Measurements from ENCODE around the gene PTGDR.

The PTGDR gene

DNA sequence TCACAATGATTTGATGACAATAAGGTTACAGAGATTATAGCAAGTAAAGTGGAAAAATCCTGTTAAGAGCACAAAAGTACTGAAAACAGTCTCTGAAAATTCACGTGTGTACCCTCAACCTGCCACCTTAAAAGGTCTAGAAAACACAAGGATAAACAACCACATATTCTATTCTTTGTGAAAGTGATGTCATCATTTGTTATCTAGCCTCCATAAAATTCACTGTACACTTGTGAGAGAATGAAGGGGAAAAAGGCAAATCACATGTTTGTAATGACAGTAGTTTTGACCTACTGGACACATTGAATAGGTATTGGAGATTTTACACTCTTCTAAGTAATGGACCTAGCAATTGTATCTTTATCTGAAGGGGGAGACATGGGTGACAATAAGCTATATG, 4.0 kb downstream of the PTGDR start:
- H3K36me3 ChIP-seq (ENCODE audit: control insufficient read depth, insufficient read depth, low read length), result no peaks in the 10 kb centered on the region
- H3K4me3 ChIP-seq (replicated peaks; ENCODE audit: low read depth, low read length), result no peak overlapping the region
- DNase-seq (ENCODE audit: extremely low read depth, insufficient read length), result no peak
- H3K27me3 ChIP-seq (replicated peaks; ENCODE audit: control insufficient read depth, insufficient read depth, low read length), result peaks cover 2% of the 10 kb centered on the region; the same call in 1 of the 2 replicates
- TF ChIP-seq, protein P1, sequence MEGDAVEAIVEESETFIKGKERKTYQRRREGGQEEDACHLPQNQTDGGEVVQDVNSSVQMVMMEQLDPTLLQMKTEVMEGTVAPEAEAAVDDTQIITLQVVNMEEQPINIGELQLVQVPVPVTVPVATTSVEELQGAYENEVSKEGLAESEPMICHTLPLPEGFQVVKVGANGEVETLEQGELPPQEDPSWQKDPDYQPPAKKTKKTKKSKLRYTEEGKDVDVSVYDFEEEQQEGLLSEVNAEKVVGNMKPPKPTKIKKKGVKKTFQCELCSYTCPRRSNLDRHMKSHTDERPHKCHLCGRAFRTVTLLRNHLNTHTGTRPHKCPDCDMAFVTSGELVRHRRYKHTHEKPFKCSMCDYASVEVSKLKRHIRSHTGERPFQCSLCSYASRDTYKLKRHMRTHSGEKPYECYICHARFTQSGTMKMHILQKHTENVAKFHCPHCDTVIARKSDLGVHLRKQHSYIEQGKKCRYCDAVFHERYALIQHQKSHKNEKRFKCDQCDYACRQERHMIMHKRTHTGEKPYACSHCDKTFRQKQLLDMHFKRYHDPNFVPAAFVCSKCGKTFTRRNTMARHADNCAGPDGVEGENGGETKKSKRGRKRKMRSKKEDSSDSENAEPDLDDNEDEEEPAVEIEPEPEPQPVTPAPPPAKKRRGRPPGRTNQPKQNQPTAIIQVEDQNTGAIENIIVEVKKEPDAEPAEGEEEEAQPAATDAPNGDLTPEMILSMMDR (IDR thresholded peaks at IDR 0.05; ENCODE audit: insufficient read depth, low read length, poor library complexity, severe bottlenecking), result no peak

DNA sequence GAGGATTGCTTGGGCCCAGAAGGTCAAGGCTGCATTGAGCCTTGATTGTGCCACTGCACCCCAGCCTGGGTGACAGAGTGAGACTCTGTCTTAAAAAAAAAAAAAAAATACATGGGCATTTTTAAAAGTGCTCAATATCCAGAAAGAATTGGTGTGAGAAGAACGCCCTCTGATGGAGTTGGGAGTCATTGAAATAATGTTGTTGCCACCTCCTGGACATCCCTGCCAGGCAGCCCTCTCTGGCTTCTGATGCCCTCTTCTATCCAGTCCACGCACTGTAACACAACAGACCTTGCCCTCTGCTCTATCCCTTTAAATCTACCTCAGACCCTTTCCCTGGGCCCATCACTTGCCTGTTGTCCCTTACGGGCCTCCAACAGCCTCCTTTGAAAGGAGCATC, 4.9 kb downstream of the PTGDR start:
- no peak overlapping the region for H3K4me3 ChIP-seq (replicated peaks; ENCODE audit: low read depth, low read length)
- peaks cover 2% of the 10 kb centered on the region; the same call in 1 of the 2 replicates for H3K27me3 ChIP-seq (replicated peaks; ENCODE audit: control insufficient read depth, insufficient read depth, low read length)
- DNase-seq (ENCODE audit: extremely low read depth, insufficient read length), result peak; percentile 7
- no peaks in the 10 kb centered on the region for H3K36me3 ChIP-seq (ENCODE audit: control insufficient read depth, insufficient read depth, low read length)
- TF ChIP-seq, protein P1 (IDR thresholded peaks at IDR 0.05; ENCODE audit: insufficient read depth, low read length, poor library complexity, severe bottlenecking), result peak; percentile 60

DNA sequence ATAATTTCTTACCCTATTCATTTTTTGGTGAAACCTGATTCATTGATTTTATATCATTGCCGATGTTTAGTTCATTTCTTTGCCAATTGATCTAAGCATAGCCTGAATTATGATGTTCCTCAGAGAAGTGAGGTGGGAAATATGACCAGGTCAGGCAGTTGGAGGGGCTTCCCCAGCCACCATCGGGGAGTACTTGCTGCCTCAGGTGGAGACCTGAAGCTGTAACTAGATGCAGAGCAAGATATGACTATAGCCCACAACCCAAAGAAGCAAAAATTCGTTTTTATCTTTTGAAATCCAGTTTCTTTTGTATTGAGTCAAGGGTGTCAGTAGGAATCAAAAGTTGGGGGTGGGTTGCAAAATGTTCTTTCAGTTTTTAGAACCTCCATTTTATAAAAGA, 7.9 kb downstream of the PTGDR start:
- Histone ChIP-seq H3K27me3 (replicated peaks; ENCODE audit: control insufficient read depth, insufficient read depth, low read length) (no peaks in the 10 kb centered on the region; the same call in 1 of the 2 replicates), H3K4me3 (replicated peaks; ENCODE audit: low read depth, low read length) (no peak overlapping the region), H3K36me3 (ENCODE audit: control insufficient read depth, insufficient read depth, low read length) (no peaks in the 10 kb centered on the region)
- TF ChIP-seq, protein P1 (IDR thresholded peaks at IDR 0.05; ENCODE audit: insufficient read depth, low read length, poor library complexity, severe bottlenecking), result no peak
- no peak for DNase-seq (ENCODE audit: extremely low read depth, insufficient read length)

DNA sequence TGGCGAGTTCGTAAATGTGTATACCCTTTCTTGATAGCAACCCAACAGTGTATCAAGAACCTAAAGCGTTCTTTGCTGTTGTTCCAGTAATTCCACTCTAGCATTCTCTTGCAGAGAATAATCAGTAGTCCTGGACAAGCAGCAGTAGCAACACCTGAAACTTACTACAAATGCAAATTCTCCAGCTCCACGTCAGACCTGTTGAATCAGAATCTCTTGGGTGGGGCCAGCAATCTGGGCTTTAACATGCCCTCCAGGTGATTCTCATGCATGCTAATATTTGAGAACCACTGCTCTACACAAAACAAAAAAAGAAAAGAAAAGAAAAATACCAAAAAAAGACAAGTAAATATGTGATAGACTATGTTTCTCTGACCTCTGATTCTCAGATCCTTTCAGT, 10.1 kb downstream of the PTGDR start:
- DNase-seq (ENCODE audit: extremely low read depth, insufficient read length), result no peak
- Histone ChIP-seq H3K36me3 (ENCODE audit: control insufficient read depth, insufficient read depth, low read length) (no peaks in the 10 kb centered on the region), H3K27me3 (replicated peaks; ENCODE audit: control insufficient read depth, insufficient read depth, low read length) (no peaks in the 10 kb centered on the region; the same call in 1 of the 2 replicates), H3K4me3 (replicated peaks; ENCODE audit: low read depth, low read length) (no peak overlapping the region)
- TF ChIP-seq, protein P1 (IDR thresholded peaks at IDR 0.05; ENCODE audit: insufficient read depth, low read length, poor library complexity, severe bottlenecking), result no peak

DNA sequence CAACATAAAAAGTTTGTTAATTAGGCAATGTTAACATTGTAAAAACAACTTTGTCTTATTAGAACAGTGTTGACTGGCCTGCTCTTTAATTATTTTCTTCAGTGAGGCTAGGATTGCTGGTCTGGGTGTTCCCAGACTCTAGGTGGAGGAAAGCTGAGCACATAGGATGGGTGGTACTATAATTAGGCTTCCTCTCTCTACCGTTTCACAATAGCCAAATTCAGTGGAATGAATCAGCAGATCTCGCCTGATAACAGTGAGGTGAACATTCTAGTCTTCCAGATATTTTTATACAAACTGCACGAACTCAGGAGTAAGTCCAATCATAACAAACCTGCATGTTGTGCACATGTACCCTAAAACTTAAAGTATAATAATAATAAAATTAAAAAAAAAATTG, 11.9 kb downstream of the PTGDR start:
- Histone ChIP-seq H3K36me3 (ENCODE audit: control insufficient read depth, insufficient read depth, low read length) (no peaks in the 10 kb centered on the region), H3K4me3 (replicated peaks; ENCODE audit: low read depth, low read length) (no peak overlapping the region), H3K27me3 (replicated peaks; ENCODE audit: control insufficient read depth, insufficient read depth, low read length) (no peaks in the 10 kb centered on the region; the same call in 1 of the 2 replicates)
- TF ChIP-seq, protein P1 (IDR thresholded peaks at IDR 0.05; ENCODE audit: insufficient read depth, low read length, poor library complexity, severe bottlenecking), result no peak
- no peak for DNase-seq (ENCODE audit: extremely low read depth, insufficient read length)

DNA sequence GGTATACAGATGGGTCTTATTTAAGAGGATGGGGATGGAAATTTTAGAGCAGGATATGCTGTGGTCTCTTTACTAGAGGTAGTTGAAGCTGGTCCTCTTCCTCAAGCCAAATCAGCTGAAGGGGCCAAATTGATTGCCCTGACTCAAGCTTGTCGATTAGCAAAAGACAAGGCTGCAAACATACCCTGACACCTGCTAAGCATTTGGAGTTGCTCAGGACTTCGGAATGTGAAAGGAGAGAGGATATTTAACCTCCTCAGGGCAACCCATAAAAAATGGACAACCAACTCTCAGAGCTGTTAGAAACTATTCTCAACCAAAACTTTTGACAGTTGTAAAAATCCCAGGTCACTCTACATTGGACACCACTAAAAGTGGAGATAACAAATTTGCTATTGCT, 15.6 kb downstream of the PTGDR start:
- no peak for DNase-seq (ENCODE audit: extremely low read depth, insufficient read length)
- TF ChIP-seq, protein P1 (IDR thresholded peaks at IDR 0.05; ENCODE audit: insufficient read depth, low read length, poor library complexity, severe bottlenecking), result no peak
- no peaks in the 10 kb centered on the region for H3K27me3 ChIP-seq (replicated peaks; ENCODE audit: control insufficient read depth, insufficient read depth, low read length)
- no peaks in the 10 kb centered on the region for H3K36me3 ChIP-seq (ENCODE audit: control insufficient read depth, insufficient read depth, low read length)
- no peak overlapping the region for H3K4me3 ChIP-seq (replicated peaks; ENCODE audit: low read depth, low read length)

All from GM06990 (cell line).